ENCODE measurements around the gene ZFAND3.

DNA sequence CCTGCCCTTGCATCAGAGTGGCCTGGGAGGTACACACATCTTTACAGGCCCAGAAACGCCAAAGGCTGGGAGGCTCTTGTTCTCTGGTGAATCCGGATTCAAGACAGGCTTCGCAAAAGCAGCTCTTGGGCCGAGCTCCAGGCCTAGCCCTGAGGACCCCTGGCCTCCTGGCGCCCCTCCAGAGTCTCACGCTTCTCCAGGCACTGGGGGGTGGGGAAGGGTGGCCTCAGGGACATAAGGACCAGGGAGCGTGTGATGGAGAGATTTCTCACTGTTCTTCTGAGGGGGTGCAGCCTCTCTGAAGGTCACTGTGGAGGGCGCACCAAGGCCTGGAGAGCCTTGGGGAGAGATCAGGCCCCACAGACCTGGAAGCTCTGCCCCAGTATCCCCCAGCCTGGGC lies 349.2 kb downstream of the ZFAND3 start:
- TF ChIP-seq, protein P1, sequence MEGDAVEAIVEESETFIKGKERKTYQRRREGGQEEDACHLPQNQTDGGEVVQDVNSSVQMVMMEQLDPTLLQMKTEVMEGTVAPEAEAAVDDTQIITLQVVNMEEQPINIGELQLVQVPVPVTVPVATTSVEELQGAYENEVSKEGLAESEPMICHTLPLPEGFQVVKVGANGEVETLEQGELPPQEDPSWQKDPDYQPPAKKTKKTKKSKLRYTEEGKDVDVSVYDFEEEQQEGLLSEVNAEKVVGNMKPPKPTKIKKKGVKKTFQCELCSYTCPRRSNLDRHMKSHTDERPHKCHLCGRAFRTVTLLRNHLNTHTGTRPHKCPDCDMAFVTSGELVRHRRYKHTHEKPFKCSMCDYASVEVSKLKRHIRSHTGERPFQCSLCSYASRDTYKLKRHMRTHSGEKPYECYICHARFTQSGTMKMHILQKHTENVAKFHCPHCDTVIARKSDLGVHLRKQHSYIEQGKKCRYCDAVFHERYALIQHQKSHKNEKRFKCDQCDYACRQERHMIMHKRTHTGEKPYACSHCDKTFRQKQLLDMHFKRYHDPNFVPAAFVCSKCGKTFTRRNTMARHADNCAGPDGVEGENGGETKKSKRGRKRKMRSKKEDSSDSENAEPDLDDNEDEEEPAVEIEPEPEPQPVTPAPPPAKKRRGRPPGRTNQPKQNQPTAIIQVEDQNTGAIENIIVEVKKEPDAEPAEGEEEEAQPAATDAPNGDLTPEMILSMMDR (IDR thresholded peaks at IDR 0.05 in 4 of 5, conservative IDR thresholded peaks at IDR 0.05 in 1 of 5) = no peak
- no peak for TF ChIP-seq POLR2A (IDR thresholded peaks at IDR 0.05)

Measured in gastrocnemius medialis (tissue), 4 donors.